Activated T-helper 1 cell treated with anti-CD3 and anti-CD28 coated beads, Interleukin-2, amount 50 U/mL, for 16 hours (primary cell): Measurements from ENCODE around the gene WDR46.
"Not testable (repeated sequence)": the region's sequence is repeated elsewhere in the genome, so short reads cannot be mapped to it uniquely, and the experiment has no call there.

Experiments
- DNase-seq, 2 donors: peaks; one replicate each; pipeline ENCODE4 v3.0.0-alpha.2; 2020; ENCODE audit warnings: low read depth in 1 of 2, low spot score in 1 of 2

Gene WDR46

DNA sequence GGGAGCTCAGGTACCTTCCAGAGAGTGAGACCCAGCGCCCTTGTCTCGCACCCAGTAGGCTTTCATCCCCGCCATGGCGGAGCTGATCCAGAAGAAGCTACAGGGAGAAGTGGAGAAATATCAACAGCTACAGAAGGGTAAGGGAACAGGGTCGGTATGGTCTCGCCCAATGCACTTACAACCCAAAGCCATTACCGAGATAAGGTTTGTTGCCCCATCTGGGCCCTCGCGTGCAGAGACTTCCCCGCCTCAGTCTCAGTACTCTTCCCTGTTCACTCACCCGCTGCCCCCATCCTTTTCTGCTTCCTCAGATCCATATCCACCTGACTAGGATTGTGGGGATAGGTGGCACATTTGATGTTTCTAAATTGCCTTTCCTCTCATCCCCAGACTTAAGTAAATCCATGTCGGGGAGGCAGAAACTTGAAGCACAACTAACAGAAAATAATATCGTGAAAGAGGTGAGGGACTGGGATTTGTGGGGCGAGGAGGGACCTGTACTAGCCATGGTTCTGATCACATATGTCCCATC is 811 bp upstream of the WDR46 start:
- DNase-seq = no peak

DNA sequence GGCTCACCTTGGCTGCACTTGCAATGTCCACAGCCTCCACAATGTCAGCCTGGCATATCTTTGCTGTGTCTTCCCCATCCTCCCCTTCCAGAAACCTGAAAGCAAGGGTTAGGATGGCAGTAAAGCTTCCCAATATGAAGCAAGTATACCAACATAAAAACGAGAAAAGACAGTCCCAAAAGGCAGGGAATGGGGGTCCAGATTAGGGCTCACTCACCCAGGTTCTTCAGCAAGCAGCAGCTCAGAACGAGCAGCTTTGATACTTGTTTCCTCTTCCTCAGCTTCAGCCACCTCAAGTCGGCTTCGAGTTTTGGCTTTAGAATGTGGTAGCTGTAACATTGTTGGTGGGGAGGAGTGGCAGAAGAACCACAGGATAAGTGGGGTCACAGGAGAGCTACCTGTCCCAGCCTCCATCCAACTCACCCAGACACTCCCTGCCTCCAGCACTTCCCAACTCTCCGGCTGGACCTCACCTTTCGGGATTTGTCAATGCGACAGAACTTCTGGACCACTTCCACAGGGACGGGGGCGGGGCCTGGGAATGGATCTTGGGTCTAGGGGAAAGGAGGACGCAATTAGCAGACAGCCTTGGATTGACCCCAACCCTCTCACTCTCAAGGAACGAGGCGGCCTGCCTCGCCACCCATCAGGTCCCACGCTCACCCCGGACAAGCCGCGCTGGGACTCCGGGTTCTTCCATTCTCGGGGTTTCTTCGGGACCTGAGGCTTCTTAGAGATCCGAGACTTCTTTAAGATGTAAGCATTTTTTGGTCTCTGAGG is 708 bp downstream of the WDR46 start:
- no peak for DNase-seq

- no peak for DNase-seq
These were observed 1.8 kb downstream of the WDR46 start for GRCh38 chr6:33286946-33287914.

- DNase-seq = not testable (repeated sequence)
These were observed 3.8 kb downstream of the WDR46 start for GRCh38 chr6:33285214-33285613.

DNA sequence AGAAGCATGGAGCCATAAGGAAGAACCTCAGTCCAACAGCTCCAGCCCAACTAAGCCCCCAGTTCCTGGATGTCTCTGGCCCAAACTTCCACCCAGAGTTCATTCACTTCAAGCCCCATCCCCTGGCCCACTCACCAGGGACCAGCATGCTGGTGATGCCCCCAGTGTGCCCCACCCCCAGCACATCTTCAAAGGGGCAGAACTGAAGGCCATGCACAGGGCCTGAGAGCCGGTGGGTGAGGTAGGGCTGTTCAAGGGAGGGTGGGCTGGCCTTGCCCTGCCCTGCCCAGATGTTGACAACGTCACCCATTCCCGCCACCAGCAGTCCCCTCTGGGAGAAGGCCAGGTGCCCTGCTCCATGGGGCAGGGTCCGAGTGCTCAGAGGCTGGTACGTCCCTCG is 8.5 kb downstream of the WDR46 start:
- no peak for DNase-seq

DNA sequence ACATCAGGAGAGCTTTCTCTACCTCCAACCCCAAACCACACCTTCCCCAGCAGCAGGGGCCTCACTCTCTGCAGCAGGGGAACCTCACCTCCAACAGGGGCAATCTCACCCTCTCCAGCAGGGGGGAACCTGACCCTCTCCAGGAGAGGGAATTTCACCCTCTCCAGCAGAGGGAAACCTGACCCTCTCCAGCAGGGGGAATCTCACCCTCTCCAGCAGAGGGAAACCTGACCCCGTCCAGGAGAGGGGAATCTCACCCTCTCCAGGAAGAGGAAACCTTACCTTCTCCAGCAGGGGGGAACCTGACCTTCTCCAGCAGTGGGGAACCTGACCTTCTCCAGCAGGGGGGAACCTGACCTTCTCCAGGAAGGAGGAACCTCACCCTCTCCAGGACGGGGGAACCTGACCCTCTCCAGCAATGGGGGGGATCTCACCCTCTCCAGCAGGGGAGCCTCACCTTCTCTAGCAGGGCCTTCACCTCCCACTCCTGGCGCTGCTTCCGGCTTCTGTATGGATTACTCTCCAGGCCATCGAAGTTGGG is 9.0 kb downstream of the WDR46 start:
- no peak for DNase-seq

DNA sequence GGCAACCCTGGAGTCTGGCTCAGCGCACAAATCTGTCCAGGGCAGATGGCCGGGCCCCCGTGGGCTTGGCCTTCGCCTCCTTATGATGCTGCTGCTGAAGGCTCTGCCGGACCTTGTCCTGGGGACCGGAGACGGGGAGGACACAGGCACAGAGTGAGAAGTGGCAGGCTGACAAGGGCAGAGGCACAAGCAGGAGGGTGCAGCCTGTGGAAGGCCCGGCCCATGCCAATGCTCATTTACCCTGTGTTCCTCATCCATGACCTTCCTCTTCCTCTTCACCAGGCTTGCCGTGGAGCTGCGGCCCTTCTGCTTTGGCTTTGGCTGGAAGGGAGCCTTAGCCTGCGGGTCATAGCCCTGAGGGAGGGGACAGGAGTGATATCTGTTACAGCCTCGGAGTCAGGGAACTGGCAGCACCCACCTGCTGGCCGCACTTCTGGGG is 9.8 kb downstream of the WDR46 start:
- DNase-seq = no peak

DNA sequence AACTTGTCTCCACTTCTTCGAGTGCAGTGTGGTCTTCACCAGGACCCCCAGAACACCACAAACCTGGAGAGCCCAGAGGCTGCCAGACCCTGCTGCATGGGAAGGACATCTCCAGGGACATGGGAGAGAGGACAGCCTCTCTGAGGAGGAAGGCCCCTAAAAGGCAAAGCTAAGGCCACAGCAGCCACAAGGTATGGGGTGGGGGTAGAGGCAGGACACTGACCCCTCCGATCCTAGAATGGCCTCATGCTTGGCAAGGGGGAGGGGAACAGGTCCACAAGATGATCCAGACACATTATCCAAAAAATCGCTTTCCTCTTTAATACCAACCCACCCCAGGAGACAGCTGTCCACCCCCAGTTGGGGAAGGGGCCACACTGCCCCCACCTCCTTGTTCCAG is 10.2 kb downstream of the WDR46 start:
- no peak for DNase-seq

DNA sequence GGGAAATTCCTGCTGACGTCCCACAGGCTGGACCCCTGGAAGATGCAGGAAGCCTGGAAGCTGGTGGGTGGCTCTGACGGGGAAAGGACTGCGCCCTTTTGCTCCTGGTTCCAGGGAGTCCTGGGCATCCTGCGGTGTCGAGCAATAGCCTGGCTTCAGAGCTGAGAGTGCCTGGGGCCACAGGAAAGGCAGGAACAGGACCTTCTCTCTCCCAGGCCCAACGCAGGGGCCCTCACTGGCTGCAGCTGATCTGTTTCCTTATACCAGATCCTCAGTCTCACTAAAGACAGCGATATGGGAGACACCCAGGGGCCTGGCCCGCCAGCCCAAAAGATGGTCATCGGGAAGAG is 10.7 kb downstream of the WDR46 start:
- no peak for DNase-seq

- DNase-seq = no peak
These were observed 11.2 kb downstream of the WDR46 start for GRCh38 chr6:33277663-33278391.

GRCh38 chr6:33276864-33277662 is 12.0 kb downstream of the WDR46 start, which contains the start of gene B3GALT4:
Gene B3GALT4 (plus strand): TSS chr6:33277123. CDS start chr6:33277420, 297 bp downstream.
- peak; percentile 35 to 61 for DNase-seq

DNA sequence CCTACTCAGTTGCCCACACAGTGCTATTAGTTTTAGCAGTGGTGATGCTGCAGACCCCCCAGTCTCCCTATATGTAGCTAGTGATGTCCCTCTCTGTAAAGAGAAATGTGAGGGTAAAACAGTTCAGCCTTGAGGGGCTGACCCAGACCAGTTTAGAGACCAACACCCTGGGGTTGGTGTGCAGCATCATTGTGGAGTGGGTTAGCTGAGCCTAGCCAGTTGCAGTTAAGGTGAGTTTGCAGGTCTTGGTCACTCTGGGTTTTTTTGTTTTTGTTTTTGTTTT is 12.5 kb downstream of the WDR46 start:
- no peak for DNase-seq

DNA sequence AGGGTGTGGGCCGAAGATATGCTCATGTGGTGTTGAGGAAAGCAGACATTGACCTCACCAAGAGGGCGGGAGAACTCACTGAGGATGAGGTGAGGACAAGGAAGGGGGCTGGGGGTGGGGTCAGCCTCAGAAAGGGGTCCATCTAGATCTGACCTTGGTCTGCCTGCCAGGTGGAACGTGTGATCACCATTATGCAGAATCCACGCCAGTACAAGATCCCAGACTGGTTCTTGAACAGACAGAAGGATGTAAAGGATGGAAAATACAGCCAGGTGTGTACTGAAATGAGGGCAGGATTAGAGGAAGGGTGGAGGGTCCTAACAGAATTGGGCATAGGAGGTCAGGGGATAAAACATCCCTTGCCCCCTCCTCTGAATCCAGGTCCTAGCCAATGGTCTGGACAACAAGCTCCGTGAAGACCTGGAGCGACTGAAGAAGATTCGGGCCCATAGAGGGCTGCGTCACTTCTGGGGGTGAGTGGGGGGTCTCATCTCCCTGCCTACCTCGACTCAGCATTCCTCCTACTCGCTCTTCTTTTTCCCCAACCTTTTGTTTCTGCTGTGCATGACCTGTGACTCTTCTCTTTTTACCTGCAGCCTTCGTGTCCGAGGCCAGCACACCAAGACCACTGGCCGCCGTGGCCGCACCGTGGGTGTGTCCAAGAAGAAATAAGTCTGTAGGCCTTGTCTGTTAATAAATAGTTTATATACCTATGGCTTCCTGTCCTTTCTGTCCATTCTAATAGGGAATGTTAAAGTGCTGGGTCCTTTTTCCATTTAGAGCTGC is 13.1 kb downstream of the WDR46 start:
- DNase-seq = not testable (repeated sequence)

DNA sequence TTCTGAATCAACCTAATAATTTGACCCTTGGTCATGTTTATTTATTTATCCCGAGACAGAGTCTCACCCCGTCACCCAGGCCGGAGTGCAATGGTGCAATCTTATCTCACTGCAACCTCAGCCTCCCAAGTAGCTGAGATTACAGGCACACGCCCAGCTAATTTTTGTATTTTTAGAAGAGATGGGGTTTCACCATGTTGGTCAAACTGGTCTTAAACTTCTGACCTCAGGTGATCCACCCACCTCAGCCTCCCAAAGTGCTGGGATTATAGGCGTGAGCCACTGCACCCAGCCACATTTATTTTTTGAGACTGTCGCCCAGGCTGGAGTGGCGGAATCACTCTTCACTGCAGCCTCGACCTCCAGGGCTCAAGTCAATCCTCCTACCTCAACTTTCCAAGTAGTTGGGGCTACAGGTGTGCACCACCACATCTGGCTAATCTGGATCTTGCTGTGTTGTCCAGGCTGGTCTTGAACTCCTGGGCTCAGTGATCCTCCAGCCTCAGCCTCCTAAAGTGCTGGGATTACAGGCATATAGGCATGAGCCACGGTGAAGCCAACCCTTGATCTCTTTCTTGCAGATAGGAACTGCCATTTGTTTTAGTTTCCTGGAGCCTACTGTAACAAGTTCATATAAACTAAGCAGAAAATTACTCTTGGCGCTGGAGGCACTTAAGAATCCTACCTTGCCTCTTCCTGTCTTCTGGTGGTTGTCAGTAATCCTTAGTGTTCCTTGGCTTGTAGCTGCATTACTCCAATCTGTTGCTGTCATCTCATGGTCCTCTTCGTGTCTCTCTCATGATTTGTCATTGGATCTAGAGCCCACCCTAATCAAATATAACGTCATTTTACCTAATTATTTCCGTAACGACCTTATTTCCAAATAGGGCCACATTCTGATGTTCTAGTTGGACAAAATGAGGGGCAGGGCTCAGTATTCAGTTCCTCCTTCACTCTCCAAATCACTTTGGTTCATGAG is 14.8 kb downstream of the WDR46 start:
- DNase-seq = no peak

GRCh38 chr6:33273129-33273923 is 15.7 kb downstream of the WDR46 start:
- no peak for DNase-seq

GRCh38 chr6:33272275-33273128 is 16.5 kb downstream of the WDR46 start:
- DNase-seq = no peak
